HepG2 (cell line): ENCODE measurements around the gene USP35. TPM values are rescaled to one million over a fixed set of nuclear protein-coding genes. Genes with fewer than 3 reads are reported as not detected.

ENCODE experiments used
- CCDC6 ChIP-seq: sonication (generic); formaldehyde crosslinking; IDR thresholded peaks from 2 replicates; pipeline ENCODE4 v1.8.1; 2022; ENCODE audit warnings: mild to moderate bottlenecking, missing genetic modification reagents, moderate library complexity
- CENPT ChIP-seq: sonication (generic); formaldehyde crosslinking; IDR thresholded peaks from 2 replicates; pipeline ENCODE4 v1.8.0; 2022; ENCODE audit warnings: low read depth, mild to moderate bottlenecking, moderate library complexity, missing genetic modification reagents
- ETV6 ChIP-seq: sonication (generic); formaldehyde crosslinking; conservative IDR thresholded peaks from 2 replicates; pipeline ENCODE4 v1.4.0; 2020; ENCODE audit warnings: missing genetic modification reagents
- HHEX ChIP-seq: IDR thresholded peaks from 2 replicates; pipeline ENCODE4 v1.6.1; 2016; ENCODE audit warnings: control low read depth
- KDM5B ChIP-seq: sonication (generic); formaldehyde crosslinking; IDR thresholded peaks from 2 replicates; pipeline ENCODE4 v1.4.0; 2020; ENCODE audit warnings: missing genetic modification reagents, mild to moderate bottlenecking, borderline replicate concordance
- KLF11 ChIP-seq: IDR thresholded peaks from 2 replicates; pipeline ENCODE4 v1.6.1; 2016; ENCODE audit warnings: missing compliant biosample characterization
- MAFF ChIP-seq: IDR thresholded peaks from 2 replicates; pipeline ENCODE4 v1.6.1; 2011; ENCODE audit warnings: low read depth, low read length, improper control_type of control experiment
- NONO ChIP-seq, 2 experiments: fragments of 450-650 bp in 1 of 2; sonication (generic) in 1 of 2; formaldehyde crosslinking in 1 of 2; IDR thresholded peaks in 1 of 2; conservative IDR thresholded peaks in 1 of 2; 2 replicates each; pipeline versions ENCODE4 v1.6.1 to v1.8.0; 2017 to 2022; ENCODE audit warnings: mild to moderate bottlenecking in 1 of 2, missing genetic modification reagents in 1 of 2, moderate library complexity in 1 of 2
- NR2F6 ChIP-seq, 2 experiments: IDR thresholded peaks; 2 replicates each; pipeline ENCODE4 v1.6.1; 2016; ENCODE audit warnings: antibody characterized with exemption in 1 of 2, mild to moderate bottlenecking in 1 of 2
- POLR2AphosphoS2 ChIP-seq: IDR thresholded peaks from 2 replicates; pipeline ENCODE4 v1.6.1; 2011; ENCODE audit warnings: low read depth, low read length, improper control_type of control experiment
- PRMT3 ChIP-seq: sonication (generic); formaldehyde crosslinking; IDR thresholded peaks from 2 replicates; pipeline ENCODE4 v1.8.1; 2022; ENCODE audit warnings: low read depth, mild to moderate bottlenecking, moderate library complexity, missing genetic modification reagents, borderline replicate concordance
- RARG ChIP-seq: sonication (generic); formaldehyde crosslinking; IDR thresholded peaks from 2 replicates; pipeline ENCODE4 v1.4.0; 2020; ENCODE audit warnings: low read depth, mild to moderate bottlenecking, missing genetic modification reagents
- RFXANK ChIP-seq: IDR thresholded peaks from 2 replicates; pipeline ENCODE4 v1.6.1; 2016
- SRY ChIP-seq: sonication (generic); formaldehyde crosslinking; IDR thresholded peaks from 2 replicates; pipeline ENCODE4 v1.8.0; 2022; ENCODE audit warnings: mild to moderate bottlenecking, missing genetic modification reagents
- TCF7 ChIP-seq: sonication (generic); IDR thresholded peaks from 2 replicates; pipeline ENCODE4 v1.6.1; 2016; ENCODE audit warnings: antibody characterized with exemption, low read depth
- U2AF2 ChIP-seq: fragments of 200-400 bp; formaldehyde crosslinking; IDR thresholded peaks from 2 replicates; pipeline ENCODE4 v1.6.1; 2017; ENCODE audit warnings: low read depth, mild to moderate bottlenecking, low read length
- ZEB1 ChIP-seq: IDR thresholded peaks from 2 replicates; pipeline ENCODE4 v1.6.1; 2012; ENCODE audit warnings: mild to moderate bottlenecking, low read depth, inconsistent platforms; ENCODE audit not compliant: insufficient replicate concordance
- ZFP41 ChIP-seq: sonication (generic); formaldehyde crosslinking; IDR thresholded peaks from 2 replicates; pipeline ENCODE4 v1.4.0; 2020; ENCODE audit warnings: mild to moderate bottlenecking, missing genetic modification reagents, borderline replicate concordance
- ZNF24 ChIP-seq: fragments of 450-650 bp; IDR thresholded peaks from 2 replicates; pipeline ENCODE4 v1.6.1; 2017; ENCODE audit warnings: antibody characterized with exemption, mild to moderate bottlenecking
- ZNF317 ChIP-seq: sonication (generic); formaldehyde crosslinking; IDR thresholded peaks from 2 replicates; pipeline ENCODE4 v1.5.0; 2020; ENCODE audit warnings: mild to moderate bottlenecking, missing genetic modification reagents
- ZNF34 ChIP-seq: sonication (generic); formaldehyde crosslinking; IDR thresholded peaks from 2 replicates; pipeline ENCODE4 v1.4.0; 2020; ENCODE audit warnings: mild to moderate bottlenecking, missing genetic modification reagents, borderline replicate concordance
- ZNF564 ChIP-seq: sonication (generic); formaldehyde crosslinking; IDR thresholded peaks from 2 replicates; pipeline ENCODE4 v1.8.1; 2023; ENCODE audit warnings: mild to moderate bottlenecking, missing genetic modification reagents
- polyA plus RNA-seq, 8 experiments: library from polyadenylated mRNA; depleted of rRNA in 3 of 8; stranded (reverse) in 7 of 8; unstranded in 1 of 8; fragments of >200 nt; fragmentation: Illumina TruSeq in 4 of 8; extraction: Trizol in 4 of 8; gene quantifications; 2 replicates each; pipeline versions ENCODE4 v1.2.1 to v1.2.3, GENCODE V29; 2011 to 2016; ENCODE audit warnings: low read depth in 4 of 8, missing spikeins in 1 of 8, mixed read lengths in 1 of 8; ENCODE audit not compliant: insufficient read depth in 1 of 8
- total RNA-seq, 5 experiments: library from RNA; depleted of rRNA; stranded (reverse); fragments of >200 nt; fragmentation: Illumina TruSeq; extraction: Trizol; gene quantifications; 2 replicates each; pipeline ENCODE4 v1.2.3, GENCODE V29; 2016; ENCODE audit warnings: low read depth in 1 of 5
- TF ChIP-seq, protein P1 (sequence below): sonication (generic); formaldehyde crosslinking; IDR thresholded peaks from 2 replicates; pipeline ENCODE4 v1.5.0; 2020; ENCODE audit warnings: missing genetic modification reagents
- TF ChIP-seq, protein P2 (sequence below): sonication (generic); formaldehyde crosslinking; IDR thresholded peaks from 2 replicates; pipeline ENCODE4 v1.8.1; 2023; ENCODE audit warnings: mild to moderate bottlenecking, missing genetic modification reagents
- TF ChIP-seq, protein P3 (sequence below): sonication (generic); formaldehyde crosslinking; IDR thresholded peaks from 2 replicates; pipeline ENCODE4 v1.9.0; 2021; ENCODE audit warnings: missing genetic modification reagents, mild to moderate bottlenecking, borderline replicate concordance
- TF ChIP-seq, protein P4 (sequence below): sonication (generic); formaldehyde crosslinking; IDR thresholded peaks from 2 replicates; pipeline ENCODE4 v1.8.1; 2022; ENCODE audit warnings: mild to moderate bottlenecking, missing genetic modification reagents

The USP35 gene
- total and polyA plus RNA-seq, 2 of the 13 experiments (the other 11 are each of a cell fraction or from before 2014, with no cell fraction given): 4.6 to 7.7 TPM

DNA sequence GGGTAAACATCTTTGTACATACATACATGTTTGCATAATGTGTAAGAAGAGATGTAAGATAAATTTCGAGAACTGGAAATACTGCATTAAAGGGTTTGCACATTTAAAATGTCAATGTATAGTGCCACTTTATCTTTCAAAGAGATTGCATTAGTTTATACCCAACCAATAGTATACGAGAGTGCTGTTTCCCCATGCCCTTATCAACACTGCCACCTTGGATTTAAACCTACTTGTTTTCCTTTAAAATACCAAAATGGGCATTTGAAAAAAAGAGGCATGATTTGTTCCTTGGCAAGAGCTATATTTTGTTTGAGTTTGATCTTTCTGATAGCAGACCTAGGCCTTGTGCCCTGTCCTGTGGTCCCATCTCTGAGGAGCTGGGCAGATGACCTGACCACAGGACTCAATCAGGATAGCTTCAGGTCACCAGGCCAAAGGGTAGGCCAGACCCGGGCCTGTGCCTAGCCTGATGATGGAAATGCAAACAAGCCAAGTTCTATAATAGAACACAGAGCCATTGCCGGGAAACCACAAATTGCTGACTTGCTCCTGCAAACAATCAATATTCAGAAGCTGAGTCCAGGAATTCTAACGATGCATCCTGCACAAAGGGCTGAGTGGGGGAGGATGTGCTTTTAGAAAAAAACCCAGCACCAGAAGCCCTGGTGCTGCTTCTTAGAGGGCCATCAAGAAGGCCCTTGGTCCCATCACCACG, 32.4 kb upstream of the USP35 start (continued):
- TF ChIP-seq SRY (CRISPR knock-in tag) (no peak), ZNF24 (no peak), ZEB1 (peak; percentile 66), ETV6 (CRISPR knock-in tag) (no peak), POLR2AphosphoS2 (no peak), RARG (CRISPR knock-in tag) (no peak), NR2F6 (IDR thresholded peaks at IDR 0.05) (peak; percentile 96), NR2F6 (CRISPR knock-in tag; IDR thresholded peaks at IDR 0.05) (peak; percentile 96), CCDC6 (CRISPR knock-in tag) (peak; percentile 82), ZFP41 (CRISPR knock-in tag) (no peak), KDM5B (CRISPR knock-in tag) (peak; percentile 69; the same call in 1 of the 2 replicates), HHEX (CRISPR knock-in tag) (peak; percentile 53), PRMT3 (CRISPR knock-in tag) (no peak), U2AF2 (no peak), MAFF (peak; percentile 98), NONO (IDR thresholded peaks at IDR 0.05) (no peak), NONO (CRISPR knock-in tag; conservative IDR thresholded peaks at IDR 0.05) (peak; percentile 68; the same call in 1 of the 2 replicates), ZNF564 (CRISPR knock-in tag) (peak; percentile 65; the same call in 1 of the 2 replicates), RFXANK (CRISPR knock-in tag) (no peak), ZNF34 (CRISPR knock-in tag) (no peak), CENPT (CRISPR knock-in tag) (no peak), TCF7 (peak; percentile 77), KLF11 (CRISPR knock-in tag) (no peak), ZNF317 (peak; percentile 84)
- TF ChIP-seq, protein P1, sequence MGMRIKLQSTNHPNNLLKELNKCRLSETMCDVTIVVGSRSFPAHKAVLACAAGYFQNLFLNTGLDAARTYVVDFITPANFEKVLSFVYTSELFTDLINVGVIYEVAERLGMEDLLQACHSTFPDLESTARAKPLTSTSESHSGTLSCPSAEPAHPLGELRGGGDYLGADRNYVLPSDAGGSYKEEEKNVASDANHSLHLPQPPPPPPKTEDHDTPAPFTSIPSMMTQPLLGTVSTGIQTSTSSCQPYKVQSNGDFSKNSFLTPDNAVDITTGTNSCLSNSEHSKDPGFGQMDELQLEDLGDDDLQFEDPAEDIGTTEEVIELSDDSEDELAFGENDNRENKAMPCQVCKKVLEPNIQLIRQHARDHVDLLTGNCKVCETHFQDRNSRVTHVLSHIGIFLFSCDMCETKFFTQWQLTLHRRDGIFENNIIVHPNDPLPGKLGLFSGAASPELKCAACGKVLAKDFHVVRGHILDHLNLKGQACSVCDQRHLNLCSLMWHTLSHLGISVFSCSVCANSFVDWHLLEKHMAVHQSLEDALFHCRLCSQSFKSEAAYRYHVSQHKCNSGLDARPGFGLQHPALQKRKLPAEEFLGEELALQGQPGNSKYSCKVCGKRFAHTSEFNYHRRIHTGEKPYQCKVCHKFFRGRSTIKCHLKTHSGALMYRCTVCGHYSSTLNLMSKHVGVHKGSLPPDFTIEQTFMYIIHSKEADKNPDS (CRISPR knock-in tag): no peak
- TF ChIP-seq, protein P2, sequence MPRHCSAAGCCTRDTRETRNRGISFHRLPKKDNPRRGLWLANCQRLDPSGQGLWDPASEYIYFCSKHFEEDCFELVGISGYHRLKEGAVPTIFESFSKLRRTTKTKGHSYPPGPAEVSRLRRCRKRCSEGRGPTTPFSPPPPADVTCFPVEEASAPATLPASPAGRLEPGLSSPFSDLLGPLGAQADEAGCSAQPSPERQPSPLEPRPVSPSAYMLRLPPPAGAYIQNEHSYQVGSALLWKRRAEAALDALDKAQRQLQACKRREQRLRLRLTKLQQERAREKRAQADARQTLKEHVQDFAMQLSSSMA (CRISPR knock-in tag): peak; percentile 51; the same call in 1 of the 2 replicates
- TF ChIP-seq, protein P3, sequence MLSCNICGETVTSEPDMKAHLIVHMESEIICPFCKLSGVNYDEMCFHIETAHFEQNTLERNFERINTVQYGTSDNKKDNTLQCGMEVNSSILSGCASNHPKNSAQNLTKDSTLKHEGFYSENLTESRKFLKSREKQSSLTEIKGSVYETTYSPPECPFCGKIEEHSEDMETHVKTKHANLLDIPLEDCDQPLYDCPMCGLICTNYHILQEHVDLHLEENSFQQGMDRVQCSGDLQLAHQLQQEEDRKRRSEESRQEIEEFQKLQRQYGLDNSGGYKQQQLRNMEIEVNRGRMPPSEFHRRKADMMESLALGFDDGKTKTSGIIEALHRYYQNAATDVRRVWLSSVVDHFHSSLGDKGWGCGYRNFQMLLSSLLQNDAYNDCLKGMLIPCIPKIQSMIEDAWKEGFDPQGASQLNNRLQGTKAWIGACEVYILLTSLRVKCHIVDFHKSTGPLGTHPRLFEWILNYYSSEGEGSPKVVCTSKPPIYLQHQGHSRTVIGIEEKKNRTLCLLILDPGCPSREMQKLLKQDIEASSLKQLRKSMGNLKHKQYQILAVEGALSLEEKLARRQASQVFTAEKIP (CRISPR knock-in tag): no peak
- TF ChIP-seq, protein P4, sequence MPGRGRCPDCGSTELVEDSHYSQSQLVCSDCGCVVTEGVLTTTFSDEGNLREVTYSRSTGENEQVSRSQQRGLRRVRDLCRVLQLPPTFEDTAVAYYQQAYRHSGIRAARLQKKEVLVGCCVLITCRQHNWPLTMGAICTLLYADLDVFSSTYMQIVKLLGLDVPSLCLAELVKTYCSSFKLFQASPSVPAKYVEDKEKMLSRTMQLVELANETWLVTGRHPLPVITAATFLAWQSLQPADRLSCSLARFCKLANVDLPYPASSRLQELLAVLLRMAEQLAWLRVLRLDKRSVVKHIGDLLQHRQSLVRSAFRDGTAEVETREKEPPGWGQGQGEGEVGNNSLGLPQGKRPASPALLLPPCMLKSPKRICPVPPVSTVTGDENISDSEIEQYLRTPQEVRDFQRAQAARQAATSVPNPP: 0 out of 2 replicates have a peak, but pooled peaks have one; percentile 59
